Daoy (cell line): ENCODE measurements around the gene PDSS1. TPM values are rescaled to one million over a fixed set of nuclear protein-coding genes. Genes with fewer than 3 reads are reported as not detected.

Experiments
- DNase-seq: peaks from one replicate; pipeline ENCODE4 v3.0.0-alpha.2; 2015; ENCODE audit warnings: low read depth
- total RNA-seq: library from RNA; depleted of rRNA; stranded (reverse); fragments of >200 nt; shearing (Covaris generic); gene quantifications from 2 replicates; pipeline ENCODE4 v1.2.3, GENCODE V29; 2014

Gene PDSS1
- total RNA-seq, 1 experiment from 2014 or later = 31.8 TPM

GRCh38 chr10:26699631-26700030 lies 2.1 kb downstream of the PDSS1 start:
- no peak for DNase-seq

DNA sequence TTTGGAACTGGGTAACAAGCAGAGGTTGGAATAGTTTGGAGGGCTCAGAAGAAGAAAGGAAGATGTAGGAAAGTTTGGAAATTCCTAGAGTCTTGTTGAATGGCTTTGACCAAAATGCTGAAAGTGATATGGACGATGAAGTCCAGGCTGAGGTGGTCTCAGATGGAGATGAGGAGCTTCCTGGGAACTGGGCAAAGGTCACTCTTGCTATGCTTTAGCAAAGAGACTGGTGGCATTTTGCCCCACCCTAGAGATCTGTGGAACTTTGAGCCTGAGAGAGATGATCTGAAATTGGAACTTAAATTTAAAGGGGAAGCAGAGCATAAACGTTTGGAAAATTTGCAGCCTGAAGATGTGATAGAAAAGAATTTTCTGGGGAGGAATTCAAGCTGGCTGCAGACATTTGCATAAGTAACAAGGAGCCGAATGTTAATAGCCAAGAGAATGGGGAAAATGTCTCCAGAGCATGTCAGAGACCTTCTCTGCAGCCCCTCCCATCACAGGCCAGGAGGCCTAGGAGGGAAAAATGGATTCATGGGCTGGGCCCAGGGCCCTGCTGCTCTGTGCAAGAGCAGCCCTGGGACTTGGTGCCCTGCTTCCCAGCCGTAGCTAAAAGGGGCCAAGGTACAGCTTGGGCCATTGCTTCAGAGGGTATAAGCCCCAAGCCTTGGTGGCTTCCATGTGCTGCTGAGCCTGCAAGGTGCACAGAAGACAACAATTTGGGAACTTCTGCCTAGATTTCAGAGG lies 3.6 kb downstream of the PDSS1 start:
- no peak for DNase-seq

DNA sequence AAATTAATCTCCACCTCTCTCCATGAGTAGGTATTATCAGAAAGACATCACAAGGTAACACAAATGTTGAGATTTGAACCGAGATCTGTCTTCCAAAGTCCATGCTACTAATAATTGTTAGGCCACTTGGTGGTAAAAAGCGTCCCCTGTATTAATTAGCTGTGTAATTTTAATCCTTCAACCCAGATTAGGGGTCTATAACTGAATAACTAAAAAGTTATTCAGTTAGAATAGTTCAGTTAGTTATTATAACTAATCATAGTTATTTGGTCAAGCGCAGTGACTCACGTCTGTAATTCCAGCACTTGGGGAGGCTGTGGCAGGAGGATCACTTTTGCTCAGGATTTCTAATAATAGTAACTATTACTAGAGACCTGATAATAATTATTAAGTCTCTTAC lies 5.6 kb downstream of the PDSS1 start:
- DNase-seq = no peak

DNA sequence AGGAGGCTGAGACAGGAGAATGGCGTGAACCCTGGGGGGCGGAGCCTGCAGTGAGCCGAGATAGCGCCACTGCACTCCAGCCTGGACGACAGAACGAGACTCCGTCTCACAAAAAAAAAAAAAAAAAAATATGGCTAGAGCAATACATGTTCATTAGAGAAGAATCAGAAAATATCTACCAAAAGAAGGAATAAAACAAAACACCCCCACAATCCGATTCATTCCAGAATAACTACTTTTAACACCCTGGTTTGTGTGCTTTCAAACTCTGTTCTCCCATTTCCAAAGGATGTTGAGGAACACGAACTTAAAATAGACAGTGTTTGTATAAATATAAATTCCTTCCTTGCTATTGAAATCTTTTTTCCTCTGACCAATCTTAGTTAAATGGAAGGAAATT lies 6.5 kb downstream of the PDSS1 start:
- DNase-seq = no peak

- DNase-seq = no peak
These were observed 8.7 kb downstream of the PDSS1 start for GRCh38 chr10:26706206-26706605.

DNA sequence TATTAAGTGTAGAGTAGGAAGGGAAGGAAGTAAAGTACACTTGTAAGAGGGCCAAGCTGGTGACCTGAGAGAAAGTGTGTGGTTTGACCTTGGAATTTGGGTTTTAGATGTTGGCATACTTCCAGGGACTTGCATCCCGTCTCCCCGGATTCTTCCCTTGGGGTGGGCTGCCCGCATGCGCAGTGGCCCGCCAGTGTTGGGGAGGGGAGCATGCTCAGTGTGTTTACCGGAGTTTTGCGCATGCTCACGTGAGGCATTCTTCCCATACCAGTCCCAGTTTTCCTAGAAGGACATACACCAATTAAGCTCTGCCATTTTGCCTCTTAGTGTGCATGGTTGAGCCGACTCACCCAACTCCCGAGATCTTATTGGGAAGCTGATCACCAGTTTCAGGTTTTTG lies 9.4 kb downstream of the PDSS1 start:
- no peak for DNase-seq

DNA sequence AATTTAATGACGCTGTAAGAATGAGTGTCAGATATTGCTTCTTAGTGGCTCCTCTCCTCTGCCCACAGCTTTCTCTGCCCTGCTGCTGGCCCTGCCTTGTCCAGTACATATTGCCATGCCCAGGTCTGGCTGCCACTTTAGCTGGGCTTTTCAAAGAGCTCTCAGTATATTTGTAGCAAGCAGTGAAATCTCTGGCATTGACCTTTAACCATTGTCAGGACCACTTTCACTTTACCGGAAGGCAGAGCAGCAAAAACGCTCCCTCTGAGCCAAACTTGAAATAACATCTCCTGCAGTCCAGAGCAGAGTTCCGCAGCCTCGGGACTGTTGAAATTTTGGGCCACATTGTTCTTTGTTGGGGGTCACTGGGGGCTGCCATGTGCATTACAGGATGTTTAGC lies 13.8 kb downstream of the PDSS1 start:
- DNase-seq = no peak

DNA sequence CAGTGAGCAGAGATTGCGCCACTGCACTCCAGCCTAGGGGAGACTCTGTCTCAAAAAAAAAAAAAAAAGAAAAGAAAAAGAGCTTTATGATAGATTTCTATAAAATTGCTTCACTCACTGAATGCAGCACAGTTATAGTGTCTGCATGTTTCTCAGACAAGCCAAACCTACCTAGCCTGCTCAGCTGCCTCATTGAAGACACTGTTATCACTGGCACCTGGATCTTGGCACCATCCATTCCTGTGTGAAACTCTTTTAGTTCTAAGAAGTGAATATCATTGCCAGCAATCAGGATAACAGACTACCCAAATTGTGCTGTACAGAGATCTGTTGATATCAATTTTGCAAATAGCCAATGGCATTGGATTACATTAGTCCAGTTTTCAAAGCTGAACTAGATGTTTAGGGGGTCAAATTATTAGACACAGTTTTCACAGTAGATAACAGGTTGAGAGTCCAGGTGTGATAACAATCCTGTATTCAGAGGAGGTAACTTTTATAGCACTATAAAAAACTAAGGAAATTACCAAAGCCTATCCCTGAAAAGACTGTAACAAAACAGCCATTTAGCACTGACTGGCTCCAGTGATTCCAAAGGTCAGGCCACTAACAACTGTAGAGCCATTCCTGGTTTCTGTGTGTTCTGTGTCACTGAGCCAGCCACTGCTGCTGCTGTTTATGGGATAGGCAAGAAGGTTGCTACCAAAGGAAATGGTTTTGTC lies 17.1 kb downstream of the PDSS1 start:
- DNase-seq = no peak

GRCh38 chr10:26715137-26715487 lies 17.6 kb downstream of the PDSS1 start:
- DNase-seq = no peak

DNA sequence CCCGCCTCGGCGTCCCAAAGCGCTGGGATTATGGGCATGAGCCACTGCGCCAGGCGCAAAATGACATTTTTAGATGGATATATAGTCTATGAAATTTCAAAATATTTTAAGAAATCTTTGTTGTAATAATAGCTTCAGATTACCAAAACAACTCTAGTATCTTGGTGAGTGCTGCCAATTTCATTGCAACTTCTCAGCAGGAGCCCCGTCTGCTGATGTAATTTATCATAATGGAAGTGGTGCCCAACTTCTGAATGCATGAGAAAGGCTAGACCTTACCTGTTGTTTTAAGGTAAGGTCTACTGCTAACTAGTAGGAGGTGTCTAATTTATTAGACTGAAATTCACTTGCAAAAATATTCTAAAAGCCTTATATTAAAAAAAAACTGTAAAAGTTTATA lies 20.0 kb downstream of the PDSS1 start:
- no peak for DNase-seq

GRCh38 chr10:26721561-26721960 lies 24.1 kb downstream of the PDSS1 start:
- DNase-seq = no peak

GRCh38 chr10:26723016-26723415 lies 25.5 kb downstream of the PDSS1 start:
- no peak for DNase-seq

- DNase-seq = peak; percentile 50
These were observed 28.6 kb downstream of the PDSS1 start for GRCh38 chr10:26725837-26726727.

DNA sequence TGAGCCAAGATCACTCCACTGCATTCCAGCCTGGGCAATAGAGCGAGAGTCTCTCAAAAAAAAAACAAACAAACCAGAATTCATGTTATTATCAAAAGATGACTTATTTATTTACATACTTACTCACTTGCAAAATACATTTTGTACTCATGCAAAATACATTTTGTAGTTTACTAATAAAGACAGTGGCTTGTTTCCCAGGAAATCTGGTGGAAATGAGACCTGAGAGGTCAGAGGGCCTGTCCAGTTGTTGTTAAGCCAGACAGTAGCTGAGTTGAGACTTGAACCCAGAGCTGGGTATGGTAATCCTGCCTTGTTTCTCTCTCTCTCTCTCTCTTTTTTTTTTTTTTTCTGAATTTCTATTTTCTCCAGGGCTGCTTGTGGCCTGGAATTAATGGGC lies 29.5 kb downstream of the PDSS1 start:
- DNase-seq = no peak

DNA sequence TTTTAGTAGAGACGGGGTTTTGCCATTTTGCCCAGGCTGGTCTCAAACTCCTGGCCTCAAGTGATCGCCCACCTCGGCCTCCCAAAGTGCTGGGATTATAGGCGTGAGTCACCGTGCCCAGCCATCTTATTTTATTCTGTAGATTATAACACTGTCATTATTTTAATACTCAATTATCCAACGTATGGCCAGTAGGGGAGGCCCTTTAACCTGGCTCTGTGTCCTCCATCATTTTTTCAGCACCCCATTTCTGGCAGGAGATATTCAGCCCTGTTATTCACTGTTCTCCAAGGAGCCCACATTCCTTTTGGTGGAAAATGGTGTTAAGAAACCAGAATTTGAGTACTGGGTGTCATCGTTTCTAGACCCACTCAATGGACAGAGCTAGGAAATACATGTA lies 31.5 kb downstream of the PDSS1 start:
- DNase-seq = no peak

DNA sequence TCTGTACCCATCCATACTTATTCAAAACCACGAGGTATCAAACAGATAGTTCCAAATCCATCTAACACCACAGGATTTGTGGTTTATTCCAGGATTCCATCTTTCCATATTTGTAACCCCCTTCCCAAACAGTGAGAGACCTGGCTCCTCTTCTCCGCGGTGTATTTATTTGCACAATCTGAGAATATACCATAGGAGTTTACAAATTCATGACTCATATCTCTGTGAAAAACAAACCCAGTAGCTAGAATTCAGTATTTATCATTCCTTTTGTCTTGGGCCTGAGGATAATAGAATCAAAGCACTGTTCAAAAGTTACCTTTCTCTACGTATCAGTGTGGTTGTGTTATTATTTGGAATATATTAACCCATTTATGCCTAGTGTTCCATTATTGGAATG lies 31.9 kb downstream of the PDSS1 start:
- DNase-seq = no peak

DNA sequence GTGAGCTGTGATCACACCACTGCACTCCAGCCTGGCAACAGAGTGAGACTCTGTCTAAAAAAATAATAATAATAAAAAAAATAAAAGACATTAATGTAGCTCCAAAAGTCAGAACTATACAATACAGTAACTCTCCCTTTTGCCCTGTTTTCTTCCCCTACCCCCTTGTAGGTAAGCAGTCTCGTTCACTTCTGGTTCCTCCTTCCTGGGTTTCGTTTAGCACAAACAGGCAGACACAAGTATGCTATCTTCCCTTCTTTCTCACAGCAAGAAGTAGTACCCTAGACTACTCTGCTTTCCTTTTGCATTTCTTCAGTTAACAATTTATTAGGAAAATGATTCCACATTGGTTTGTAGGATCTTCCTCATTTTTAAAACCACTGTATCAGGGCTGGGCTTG lies 33.1 kb downstream of the PDSS1 start:
- no peak for DNase-seq

- no peak for DNase-seq
These were observed 36.5 kb downstream of the PDSS1 start for GRCh38 chr10:26733750-26734568.

- no peak for DNase-seq
These were observed 37.9 kb downstream of the PDSS1 start for GRCh38 chr10:26735435-26735834.

- no peak for DNase-seq
These were observed 40.2 kb downstream of the PDSS1 start for GRCh38 chr10:26737730-26738129.

- no peak for DNase-seq
These were observed 40.9 kb downstream of the PDSS1 start for GRCh38 chr10:26738301-26738911.
